Stromal cell of bone marrow (primary cell): ENCODE results near the gene PBXIP1.

Source experiments
- DNase-seq: peaks from one replicate; pipeline ENCODE4 v3.0.0-alpha.2; 2012; ENCODE audit warnings: low read depth

The PBXIP1 gene

GRCh38 chr1:154956544-154956941 lies 644 bp upstream of the PBXIP1 start:
- no peak for DNase-seq

DNA sequence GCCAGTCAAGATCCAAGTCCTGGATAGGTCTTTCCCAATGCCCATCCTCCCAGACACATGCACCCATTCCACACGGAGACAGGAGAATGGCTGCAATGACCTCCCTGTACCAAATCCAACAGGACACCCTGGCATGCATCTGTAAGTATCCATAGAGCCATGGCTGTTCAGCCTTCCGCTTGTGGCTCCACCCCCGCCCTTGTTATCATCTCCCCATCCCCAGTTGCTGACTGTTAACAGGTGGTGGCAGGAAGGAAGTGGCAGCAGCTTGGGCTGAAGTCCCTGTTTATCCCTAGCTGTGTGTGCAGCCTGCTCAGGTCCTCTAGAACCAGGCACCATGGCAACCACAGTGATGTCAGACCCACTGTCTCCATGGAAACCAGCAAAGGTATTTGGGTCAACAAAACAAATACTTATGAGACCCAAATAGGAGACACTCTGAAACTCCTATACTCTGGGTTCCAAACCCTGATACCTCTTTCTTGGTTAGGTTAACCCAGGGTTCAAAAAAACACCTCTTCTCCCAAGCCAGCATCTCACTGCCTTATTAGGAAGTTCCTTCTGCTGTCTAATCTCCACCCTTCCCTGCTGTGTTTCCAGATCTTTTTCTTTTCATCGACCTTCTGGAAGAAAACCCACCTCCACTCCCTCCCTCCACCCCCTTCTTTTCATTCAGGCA lies 721 bp downstream of the PBXIP1 start:
- DNase-seq: no peak

DNA sequence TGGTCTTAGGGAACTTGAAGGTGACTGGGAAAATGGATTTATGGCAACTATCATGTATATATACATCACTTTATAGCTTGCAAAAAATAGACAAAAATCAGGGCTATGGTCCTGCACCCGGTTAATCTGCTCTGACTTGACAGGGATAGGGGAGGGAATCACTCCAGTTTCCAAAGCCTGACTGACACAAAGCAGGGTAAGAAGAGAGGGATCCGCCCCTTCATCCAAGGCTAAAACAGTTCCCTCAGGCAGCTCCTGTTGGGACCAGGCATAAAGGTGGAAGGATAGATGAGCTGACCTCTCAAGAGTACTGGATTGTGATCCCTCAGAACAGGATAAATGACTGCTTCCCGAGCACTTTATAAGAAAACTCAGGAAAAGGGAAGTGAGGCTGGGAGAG lies 1.4 kb downstream of the PBXIP1 start:
- DNase-seq: no peak

- DNase-seq: no peak
These were observed 2.3 kb downstream of the PBXIP1 start for GRCh38 chr1:154953611-154954038.

- no peak for DNase-seq
These were observed 3.2 kb downstream of the PBXIP1 start for GRCh38 chr1:154952664-154953063.

- DNase-seq: no peak
These were observed 3.8 kb downstream of the PBXIP1 start for GRCh38 chr1:154951901-154952657.

DNA sequence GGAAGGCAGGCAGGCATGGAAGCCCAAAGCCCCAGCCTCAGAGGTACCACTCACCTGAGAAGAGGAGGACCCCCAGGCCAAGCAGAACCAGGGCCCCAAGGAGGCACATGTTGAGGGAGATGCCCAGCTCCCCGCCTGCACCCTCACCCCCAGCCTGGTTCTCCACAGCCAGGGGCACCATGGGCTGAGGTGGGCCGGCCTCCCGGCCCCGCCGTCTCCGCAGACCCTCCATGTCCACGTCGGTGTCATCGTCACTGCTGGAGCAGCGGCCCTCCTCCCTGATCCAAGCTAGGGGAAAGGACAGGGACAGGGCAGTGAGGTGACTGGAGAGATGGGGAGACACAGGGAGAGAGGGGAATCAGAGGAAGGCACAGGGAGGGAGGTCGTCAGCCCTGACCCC lies 7.8 kb downstream of the PBXIP1 start:
- DNase-seq: no peak

DNA sequence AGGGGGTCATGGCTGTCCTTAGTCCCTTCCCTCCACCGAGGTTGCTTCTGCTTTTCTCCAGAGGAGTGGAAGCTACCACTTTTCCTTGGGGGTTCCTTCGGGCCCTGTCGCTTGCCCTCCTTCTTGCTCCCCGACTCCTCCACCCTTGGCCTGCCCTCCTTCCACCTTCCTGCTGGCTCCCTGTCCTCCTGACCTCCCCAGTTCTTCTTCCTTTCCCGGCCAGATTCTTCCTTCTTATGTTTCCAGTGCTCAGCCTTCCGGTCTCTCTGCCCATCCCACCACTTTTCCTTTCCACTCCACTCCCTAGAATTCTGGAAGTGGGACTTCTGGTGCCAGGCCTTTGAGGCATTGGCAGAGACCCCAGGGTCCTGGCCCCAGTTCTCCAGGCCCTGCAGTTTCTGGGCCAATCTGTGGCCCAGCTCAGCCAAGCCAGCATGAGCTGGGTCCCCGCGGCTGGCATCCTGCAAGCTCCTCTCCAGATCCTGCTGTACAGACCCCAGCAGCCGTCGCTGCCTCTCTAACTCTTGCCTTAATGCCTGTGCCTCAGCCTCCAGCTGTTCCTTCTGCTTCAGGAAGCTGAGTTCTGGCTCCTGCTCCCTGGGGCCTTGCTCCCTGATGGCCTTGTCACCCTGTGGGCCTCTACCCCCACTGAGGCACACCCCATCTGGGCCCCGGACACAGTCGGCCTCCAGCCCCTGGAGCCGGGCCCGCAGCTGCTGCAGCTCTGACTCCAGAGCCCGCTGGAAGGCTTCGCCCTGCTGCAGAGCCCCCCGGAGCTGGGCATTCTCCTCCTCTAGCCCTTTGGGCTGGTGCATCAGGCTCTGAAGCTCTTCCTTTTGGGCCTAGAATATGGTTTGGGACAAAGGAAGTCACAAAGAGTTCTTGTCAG lies 9.7 kb downstream of the PBXIP1 start:
- no peak for DNase-seq

DNA sequence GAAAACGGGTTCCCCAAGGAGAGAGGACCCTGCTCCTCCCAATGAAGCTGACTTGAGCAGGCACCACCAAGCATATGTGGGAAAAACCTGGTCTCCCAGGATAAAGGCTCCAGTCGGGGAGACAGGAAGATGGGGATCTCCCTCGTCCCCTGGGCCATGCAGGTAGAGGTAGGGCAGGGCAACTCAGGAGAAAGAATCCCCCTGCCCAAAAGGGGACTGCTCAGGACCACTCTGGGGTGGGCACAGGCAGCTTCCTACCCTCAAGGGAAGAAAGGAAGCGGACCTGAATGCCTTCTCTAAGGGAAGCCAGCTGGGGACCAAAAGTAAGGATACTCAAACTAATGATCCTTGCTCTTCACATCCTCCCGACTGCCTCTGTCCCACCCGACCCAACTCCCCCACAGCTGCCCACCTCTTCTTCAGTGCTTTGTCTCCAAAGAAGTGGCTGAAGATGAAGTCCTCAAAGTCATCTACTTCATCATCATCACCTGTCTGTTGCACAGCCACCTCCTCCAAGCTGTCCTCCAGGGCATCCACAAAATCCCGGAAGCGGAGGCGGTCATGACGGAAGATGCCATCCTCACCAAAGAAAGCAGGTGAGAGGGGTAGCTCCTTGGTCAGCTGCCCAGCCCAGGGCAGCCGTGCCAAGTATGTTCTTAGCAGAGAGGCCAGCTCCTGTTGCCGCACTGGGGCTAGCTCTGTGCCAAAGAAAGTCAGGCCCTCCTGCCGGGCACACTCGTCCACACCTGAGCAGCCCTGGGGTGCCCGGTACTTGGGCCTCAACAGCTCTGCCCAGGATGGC lies 10.5 kb downstream of the PBXIP1 start:
- DNase-seq: no peak

GRCh38 chr1:154944401-154945159 lies 11.3 kb downstream of the PBXIP1 start:
- DNase-seq: no peak

- no peak for DNase-seq
These were observed 12.1 kb downstream of the PBXIP1 start for GRCh38 chr1:154943649-154944400.

GRCh38 chr1:154941333-154942013 lies 14.4 kb downstream of the PBXIP1 start:
- DNase-seq: no peak

DNA sequence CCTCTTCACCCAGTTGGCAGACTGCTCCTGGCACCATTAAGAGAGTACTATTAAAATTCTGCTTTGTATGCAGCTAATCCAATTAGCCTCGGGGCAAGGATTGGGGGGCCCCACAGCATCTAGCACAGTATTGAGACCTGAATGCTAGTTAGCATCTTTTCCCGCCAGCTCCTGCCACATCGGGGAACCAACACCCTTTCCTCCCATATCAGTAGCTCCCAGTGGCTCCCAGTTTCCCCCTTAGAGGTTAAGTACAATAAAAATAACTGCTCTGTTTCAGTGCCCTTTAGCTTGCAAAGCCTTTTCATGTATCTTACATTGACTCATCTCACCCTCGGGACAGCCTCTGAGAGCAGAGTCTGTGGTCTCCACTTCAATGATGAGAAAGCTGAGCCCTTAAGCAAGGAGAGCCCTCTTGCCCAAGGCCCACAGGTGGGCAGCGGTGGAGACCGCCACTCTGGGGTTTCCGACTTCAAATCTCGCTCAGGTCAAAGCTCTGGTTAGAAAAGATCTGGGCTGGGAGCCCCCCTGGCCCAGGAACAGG lies 15.2 kb downstream of the PBXIP1 start:
- no peak for DNase-seq

DNA sequence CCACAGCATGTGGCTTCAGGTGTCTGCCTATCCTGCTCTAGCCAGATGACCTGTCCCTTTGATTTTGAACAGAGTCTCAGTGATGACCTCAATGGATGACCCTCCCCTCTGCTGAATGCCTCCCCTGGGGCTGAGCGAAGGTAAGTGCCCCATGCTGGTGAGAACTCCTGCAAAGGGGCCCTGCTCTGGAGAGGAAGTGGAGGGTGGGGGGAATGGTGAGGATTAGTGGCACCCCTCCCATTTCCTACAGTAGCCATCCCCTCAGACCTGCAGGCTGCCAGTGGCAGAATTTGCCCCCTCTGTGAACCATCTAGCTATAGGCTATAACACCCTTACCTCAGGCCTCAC lies 15.7 kb downstream of the PBXIP1 start:
- no peak for DNase-seq

DNA sequence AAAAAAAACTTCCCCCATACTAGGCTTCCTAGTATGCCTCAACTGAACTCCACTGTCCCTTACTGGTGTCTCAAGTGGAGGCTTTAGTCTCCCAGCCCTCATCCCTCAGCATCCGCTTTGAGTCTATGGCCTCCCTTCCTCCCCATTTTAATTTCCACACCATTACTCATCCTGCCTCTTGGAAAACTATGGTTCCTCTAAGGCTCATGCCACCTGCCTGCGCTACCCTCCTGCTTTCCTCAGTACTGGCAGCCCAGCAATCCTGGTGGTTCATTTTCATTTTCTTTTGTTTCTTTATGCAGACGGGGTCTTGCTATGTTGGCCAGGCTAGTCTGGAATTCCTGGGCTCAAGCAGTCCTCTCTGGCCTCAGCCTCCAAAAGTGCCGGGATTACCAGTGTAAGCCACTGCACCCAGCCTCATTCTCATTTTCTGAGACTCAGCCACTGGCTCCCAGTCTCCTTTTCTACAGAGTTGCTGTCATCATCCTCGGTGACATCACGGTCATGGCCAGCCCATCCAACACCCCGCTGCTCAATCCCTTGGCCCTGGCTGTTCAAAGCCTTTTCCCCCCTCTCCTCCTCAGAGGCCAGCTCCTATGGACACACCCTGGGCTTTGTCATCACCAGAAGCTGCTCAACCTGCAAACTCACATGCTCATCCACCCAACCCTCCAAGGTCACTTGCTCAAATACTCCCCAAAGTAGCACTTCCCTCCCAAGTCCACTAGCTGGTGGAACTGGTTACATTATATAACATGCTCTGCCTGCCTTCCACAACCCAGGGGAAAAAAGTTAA lies 17.1 kb downstream of the PBXIP1 start:
- no peak for DNase-seq

- DNase-seq: no peak
These were observed 17.9 kb downstream of the PBXIP1 start for GRCh38 chr1:154937988-154938386.

GRCh38 chr1:154937085-154937987 lies 18.6 kb downstream of the PBXIP1 start:
- peak; percentile 90 for DNase-seq
